ENCODE measurements around the gene MT1X.
"Not testable (repeated sequence)": the region's sequence is repeated elsewhere in the genome, so short reads cannot be mapped to it uniquely, and the experiment has no call there.

MT1X gene

DNA sequence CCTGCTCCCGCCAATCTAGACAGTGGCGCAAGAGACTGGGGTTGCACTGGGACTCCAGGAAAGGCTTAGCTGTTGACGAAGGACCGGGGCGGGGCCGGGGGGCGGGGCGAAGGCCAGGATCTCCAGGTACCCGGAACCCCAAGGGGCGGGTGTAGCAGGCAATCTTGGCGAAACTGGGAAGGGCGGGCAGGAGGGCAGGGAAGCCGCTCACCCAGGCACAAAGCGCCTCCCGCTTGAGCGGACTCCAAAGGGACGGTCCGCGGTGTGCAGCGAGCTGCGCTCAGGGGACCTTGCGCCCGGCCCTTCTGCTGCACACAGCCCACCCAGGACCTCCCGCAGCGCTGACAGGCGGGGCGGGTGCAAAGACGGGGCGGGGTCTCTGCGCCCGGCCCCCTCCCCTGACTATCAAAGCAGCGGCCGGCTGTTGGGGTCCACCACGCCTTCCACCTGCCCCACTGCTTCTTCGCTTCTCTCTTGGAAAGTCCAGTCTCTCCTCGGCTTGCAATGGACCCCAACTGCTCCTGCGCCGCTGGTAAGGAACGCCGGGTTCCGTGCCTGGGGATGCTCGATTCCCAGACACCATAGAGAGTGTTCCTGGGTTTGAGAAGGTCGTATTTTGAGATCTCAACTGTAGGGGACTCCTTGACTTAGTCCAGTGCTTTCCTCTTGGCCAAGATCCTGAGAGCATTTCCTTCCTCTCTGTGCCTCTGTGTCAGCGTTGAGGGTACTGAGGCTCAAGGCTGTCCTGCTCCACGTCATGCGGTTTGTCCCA, 24.5 kb upstream of the MT1X start, which contains the start of gene MT1F:
TSS of gene MT1F (plus strand) at position 405 of the 772 bp plus-strand sequence. CDS start at position 505, 100 bp downstream.
- DNase-seq = peak; percentile 55

DNA sequence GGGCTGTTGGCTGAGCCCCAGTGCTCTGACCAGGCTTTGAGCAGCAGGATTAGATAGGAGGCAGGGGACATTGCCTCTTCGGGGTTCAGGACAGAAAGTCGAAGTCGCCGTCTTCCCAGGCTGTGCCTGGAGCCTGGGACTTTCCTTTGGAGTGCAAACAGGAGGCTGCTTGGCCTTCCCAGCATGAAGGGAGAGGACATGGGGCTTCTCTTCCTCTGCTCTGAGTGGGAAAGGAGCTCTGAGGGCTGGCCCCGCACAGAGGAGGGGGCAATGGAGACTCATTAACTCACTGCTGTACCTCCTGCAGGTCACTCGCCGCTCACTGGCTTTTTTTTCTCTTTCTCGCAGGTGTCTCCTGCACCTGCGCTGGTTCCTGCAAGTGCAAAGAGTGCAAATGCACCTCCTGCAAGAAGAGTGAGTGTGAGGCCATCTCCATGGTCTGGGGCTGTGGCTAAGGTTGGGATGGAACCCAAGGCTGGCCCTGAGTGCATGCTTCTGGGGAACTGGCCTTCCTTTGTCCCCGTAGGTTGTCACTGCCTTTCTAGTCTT, 23.9 kb upstream of the MT1X start:
- no peak for DNase-seq

DNA sequence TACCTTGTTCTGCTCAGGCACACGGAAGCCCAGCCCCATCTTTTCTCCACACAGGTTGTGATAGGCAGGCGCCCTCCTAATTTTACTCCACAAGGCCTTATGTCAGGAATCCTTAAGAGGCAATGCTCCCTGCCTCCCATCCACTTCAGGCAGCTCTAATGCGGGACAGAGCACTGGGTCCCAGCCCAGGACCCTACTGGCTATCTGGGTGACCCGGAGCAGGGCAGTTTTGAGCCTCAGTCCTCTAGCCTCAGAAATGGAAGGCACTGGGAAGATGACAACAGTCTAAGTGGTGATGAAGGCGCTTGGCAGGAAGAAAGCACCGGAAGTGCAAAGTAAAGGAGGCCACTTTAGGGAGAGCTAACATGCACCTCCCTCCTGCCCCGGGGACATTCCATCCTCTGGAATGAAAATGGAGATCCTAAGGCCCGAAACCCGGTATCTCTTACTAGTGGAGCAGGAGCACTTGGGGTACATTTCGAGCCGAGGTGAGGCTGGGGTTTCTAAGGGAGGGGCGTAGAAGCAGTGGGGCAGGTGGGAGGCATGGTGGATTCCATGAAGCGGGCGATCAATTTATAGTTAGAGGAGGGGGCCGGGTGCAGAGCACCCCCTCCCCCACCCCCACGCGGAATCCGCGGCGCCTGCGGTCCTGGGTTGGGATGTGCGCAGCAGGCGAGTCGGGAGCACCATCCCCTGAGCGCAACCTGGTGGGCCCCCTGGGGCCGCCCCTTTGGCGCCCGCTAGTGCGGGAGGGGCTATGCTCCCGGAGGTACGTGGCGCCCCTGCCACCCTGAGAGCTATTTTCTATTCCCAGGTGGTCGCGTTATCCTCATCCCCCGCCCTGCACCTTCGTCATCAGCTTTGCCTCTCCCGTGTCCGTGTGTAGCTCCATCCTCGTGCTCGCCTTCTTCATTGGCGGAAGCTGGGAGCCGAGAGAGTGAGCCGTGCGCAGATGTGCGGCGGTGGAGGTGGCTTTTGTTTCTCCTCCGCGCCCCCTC, 19.6 kb upstream of the MT1X start:
- peak; percentile 24 for DNase-seq

DNA sequence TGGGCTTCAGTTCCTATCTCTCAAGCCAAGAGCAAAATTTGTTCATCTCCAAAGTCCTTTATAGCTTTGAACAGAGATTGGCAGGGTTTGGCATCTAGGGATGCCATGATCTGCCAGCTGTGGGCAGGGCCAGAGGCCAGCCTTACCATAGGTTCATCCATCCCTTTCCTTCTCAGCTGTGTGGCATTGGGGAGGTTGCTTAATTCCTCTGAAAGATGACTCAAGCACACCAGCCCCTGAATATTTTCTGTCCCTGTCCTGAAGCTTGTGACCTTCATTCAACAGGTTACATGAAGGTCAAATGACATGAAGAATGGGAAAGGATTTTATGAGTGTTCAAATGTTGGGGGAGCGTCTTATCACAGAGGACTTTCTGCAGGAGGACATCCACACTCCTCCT, 17.8 kb upstream of the MT1X start:
- no peak for DNase-seq

DNA sequence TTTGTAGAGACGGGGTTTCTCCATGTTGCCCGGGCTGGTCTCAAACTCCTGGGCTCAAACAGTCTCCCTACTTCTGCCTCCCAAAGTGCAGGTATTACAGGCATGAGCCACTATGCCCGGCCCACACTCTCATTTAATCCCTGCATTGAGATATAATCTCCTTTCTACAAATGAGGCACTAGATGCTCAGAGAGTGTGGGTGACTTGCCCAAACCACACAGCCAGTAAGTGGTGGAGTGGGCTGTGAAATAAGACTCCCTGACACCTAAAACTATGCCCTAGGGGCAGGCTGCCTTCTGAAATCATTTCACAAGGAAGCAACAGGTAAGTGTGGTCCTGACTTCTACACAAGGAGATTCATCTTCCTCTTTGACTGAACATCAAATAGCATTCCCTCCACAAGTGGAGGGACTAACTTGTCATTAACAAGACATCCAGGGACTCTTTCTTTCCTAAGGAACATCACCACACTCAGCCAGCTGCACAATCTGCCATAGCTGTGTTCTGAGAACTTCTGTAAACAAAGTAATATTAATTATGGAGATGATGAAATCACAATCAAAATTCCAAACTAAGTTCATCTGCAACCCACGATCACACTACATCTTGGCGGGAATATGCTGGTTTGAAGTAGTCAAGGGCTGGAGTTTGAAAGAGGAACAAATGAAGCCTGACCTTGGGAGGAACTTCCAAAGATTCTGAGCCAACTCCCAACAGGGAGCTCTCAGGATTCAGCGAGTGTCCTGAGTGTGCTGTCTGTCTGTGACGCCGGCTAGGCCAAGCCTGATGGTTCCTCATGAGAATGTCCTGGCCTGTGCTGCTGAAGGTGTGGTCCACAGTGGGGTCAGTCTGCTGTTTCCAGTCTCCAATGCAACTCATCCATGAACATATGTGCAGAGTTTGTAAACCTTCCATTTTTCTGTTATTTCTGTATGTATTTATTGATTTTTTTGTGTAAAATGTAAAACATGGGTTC, 16.7 kb upstream of the MT1X start:
- not testable (repeated sequence) for DNase-seq

DNA sequence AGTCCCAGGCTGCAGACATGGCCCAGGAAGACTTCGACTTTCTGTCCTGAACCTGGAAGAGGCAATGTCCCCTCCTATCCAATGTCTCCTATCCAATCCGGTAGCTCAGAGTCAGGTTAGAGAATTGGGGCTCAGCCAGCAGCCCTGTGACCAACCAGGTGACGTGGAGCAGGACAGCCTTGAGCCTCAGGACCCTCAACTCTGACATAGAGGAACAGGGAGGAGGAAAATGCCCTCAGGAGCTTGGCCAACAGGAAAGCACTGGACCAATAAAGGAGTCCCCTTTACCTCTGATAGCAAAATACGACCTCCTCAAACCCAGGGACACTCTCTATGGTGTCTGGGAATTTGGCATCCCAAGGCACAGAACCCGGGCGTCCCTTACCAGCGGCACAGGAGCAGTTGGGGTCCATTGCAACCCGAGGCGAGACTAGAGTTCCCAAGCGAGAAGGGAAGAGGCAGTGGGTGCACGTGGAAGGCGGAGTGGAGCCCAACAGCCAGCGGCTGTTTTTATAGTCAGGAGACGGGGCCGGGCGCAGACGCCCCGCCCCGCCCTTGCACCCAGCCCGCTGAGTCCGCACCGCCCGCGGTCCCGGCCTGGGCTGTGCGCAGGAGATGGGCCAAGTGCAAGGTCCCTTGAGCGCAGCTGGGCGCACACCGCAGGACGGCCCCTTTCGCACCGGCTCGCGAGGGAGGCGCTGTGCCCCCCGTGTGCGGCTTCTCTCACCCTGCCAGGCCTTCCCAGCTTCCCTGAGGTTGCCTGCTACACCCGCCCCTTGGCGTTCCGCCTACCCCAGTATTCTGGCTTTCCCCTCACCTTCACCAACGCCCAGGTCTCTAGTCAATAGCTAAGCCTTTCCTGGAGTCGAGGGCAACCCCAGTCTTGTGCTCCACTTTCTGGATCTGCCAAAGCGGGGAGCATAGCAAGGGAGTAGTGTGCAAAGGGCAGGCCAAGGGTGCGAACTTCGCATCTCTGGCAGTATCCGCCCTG, 14.4 kb upstream of the MT1X start, which contains the start of gene MT1G:
TSS of gene MT1G (minus strand) at position 485 of the 991 bp plus-strand sequence. CDS start at position 413, 72 bp downstream.
- peak; percentile 67 for DNase-seq

DNA sequence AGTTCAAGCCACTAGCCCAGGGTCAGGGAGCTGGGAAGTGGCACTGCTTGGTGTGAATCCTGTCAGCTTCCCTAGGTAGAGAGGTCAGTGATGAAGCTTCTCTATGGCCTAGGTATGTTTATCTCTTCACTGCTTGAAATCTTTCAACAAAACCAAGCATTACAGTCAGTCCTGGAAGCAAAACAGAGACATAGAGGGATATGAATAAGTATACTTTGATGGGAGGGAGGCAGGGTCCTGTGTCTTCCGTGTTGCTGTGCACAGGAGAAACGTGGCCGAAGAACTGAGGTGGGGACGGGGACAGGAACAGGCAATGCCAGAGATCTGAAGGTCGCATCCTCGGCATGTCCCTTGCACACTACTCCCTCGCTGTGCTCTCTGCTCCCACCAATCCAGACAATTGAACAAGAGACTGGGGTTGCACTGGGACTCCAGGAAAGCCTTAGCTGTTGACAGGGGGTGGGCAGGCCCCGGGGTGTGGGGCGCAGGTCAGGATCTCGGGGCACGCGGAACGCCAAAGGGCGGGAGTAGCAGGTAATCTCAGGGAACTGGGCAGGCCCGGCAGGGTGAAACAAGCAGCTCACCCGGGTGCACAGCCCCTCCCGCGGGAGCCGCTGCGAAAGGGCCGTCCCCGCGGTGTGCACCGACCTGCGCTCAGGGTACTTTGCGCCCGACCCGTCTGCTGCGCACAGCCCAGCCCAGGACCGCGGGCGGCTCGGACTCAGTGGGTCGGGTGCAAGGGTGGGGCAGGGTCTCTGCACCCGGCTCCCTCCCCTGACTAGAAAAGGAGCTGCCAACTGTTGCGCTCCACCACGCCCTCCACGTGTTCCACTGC, 13.0 kb upstream of the MT1X start, which contains the start of gene MT1H:
TSS of gene MT1H (plus strand) at position 810 of the 835 bp plus-strand sequence. CDS start 71 bp downstream, outside the sequence.
- DNase-seq = no peak

DNA sequence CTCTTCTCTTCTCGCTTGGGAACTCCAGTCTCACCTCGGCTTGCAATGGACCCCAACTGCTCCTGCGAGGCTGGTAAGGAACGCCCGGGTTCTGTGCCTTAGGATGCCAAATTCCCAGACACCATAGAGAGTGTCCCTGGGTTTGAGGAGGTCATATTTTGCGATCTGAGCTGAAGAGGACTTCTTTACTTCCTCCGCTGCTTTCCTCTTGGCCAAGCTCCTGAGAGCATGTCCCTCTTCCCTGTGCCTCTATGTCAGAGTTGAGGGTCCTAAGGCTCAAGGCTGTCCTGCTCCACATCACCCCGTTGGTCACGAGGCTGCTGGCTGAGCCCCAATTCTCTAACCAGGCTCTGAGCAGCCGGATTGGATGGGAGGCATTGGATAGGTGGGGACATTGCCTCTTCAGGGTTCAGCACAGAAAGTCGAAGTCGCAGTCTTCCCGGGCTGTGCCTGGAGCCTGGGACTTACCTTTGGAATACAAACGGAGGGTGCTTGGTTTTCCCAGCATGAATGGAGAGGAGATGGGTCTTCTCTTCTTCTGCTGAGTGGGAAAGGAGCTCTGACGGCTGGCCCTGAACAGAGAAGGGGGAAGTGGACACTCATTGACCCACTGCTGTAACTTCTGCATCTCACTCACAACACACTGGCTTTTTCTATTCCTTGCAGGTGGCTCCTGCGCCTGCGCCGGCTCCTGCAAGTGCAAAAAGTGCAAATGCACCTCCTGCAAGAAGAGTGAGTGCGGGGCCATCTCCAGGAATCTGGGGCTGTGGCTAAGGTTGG, 12.2 kb upstream of the MT1X start:
- no peak for DNase-seq

DNA sequence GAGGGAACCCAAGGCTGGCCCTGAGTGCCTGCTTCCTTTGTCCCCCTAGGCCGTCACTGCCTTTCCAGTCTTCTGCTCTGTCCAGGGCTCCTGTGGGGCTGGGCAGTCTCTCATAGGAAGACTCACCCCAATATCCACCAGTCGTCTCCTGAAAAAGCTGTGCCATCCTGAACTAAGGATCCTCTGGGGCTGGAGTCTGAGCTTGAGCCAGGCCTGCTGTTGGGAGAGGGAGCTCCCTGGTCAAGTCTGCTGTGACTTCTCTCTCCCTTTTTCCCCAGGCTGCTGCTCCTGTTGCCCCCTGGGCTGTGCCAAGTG, 11.7 kb upstream of the MT1X start:
- no peak for DNase-seq

DNA sequence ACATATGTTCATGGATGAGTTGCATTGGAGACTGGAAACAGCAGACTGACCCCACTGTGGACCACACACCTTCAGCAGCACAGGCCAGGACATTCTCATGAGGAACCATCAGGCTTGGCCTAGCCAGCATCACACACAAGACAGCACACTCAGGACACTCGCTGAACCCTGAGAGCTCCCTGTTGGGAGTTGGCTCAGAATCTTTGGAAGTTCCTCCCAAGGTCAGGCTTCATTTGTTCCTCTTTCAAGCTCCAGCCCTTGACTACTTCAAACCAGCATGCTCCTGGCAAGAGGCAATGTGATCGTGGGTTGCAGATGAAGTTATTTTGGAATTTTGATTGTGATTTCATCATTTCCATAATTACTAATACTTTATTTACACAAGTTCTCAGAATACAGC, 10.6 kb upstream of the MT1X start:
- DNase-seq = not testable (repeated sequence)

DNA sequence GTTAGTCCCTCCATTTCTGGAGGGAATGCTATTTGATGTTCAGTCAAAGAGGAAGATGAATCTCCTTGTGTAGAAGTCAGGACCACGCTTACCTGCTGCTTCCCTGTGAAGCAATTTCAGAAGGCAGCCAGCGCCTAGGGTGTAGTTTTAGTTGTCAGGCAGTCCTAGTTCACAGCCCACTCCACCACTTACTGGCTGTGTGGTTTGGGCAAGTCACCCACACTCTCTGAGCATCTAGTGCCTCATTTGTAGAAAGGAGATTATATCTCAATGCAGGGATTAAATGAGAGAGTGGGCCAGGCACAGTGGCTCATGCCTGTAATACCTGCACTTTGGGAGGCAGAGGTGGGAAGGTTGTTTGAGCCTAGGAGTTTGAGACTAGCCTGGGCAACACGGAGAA, 10.1 kb upstream of the MT1X start:
- not testable (repeated sequence) for DNase-seq

DNA sequence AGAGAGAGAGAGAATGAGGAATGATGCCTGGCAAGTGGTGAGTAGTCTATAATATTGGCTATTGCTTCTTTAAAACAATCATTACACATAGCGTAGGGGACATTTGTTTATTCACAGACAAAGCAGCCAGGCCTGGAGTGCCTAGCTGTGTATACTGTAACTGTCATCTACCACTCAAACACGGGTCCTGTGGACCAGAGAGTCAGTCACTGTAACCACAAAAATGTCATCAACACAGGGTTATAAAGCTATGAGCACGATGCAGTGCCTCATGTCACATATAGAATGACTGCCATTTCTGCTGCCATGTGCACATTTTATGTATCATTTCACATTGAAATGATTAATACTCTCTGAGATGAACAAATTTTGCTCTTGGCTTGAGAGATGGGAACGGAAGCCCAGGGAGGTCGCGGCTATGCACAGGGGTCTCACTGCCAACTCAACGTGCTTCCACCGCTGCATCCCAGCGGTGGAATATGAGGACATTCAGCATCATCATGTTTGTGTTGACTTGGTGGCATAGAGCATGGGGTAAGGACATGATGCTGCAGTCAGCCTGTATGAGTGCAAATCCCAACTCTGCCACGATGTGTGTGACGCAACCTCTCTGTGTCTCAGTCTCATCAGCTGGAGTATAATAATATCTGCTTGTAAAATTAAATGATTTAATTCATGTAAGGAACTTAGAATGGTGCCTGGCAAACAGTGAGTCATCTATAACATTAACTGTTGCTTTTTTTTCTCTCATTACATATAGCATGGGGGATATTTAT, 9.3 kb upstream of the MT1X start:
- no peak for DNase-seq

DNA sequence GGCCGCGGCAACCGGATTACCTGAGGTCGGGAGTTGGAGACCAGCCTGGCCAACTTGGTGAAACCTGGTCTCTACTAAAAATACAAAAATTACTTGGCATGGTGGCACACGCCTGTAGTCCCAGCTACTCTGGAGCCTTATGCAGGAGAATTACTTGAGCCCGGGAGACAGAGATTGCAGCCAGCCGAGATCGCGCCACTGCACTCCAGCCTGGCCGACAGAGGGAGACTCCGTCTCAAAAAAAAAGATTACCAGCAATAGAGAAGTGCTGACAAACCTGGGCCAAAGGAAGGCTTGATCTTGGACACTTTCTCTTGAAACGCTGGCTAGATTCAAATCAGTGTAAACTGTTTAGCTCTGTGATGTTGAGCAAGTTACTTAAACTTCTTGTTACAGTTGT, 8.3 kb upstream of the MT1X start:
- no peak for DNase-seq

DNA sequence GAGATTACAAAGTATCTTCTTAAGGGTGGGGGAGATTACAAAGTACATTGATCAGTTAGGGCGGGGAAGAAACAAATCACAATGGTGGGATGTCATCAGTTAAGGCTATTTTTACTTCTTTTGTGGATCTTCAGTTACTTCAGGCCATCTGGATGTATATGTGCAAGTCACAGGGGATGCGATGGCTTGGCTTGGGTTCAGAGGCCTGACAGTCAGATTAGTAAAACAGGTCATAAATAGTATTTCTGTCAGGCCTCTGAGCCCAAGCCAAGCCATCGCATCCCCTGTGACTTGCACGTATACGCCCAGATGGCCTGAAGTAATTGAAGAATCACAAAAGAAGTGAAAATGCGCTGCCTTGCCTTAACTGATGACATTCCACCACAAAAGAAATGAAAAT, 7.7 kb upstream of the MT1X start:
- not testable (repeated sequence) for DNase-seq

DNA sequence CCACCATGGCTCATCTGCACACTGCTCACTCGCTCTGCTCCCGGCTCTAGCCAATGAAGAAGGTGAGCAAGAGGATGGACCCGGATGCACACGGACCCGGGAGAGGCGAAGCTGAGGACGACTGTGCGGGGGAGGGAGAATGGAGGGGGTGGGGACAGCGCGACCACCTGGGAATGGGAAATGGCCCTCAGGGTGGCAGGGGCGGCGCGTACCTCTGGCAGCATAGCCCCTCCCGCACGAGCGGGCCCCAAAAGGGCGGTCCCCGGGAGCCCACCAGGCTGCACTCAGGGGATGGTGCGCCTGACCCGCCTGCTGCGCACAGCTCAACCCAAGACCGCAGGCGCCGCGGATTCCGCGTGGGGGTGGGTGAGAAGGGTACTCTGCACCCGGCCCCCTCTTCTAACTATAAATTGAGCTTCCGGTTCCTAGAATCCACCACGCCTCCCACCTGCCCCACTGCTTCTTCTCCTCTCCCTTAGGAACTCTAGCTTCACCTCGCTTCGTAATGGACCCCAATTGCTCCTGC, 6.5 kb upstream of the MT1X start:
- no peak for DNase-seq

DNA sequence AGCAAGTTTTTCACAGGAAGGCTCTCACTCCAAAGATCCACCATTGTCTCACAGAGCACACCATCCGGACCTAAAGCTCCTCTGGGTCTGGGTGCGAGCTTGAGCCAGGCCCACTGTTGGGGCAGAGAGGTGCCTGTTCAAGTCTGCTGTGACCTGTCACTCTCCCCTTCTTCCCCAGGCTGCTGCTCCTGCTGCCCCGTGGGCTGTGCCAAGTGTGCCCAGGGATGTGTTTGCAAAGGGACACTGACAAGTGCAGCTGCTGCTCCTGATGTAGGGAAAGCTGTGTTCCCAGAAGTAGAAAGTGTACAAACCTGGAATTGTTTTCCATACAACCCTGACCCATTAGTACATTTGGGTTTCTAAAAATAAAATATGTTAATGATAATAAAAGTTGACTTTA, 4.8 kb upstream of the MT1X start:
- no peak for DNase-seq

DNA sequence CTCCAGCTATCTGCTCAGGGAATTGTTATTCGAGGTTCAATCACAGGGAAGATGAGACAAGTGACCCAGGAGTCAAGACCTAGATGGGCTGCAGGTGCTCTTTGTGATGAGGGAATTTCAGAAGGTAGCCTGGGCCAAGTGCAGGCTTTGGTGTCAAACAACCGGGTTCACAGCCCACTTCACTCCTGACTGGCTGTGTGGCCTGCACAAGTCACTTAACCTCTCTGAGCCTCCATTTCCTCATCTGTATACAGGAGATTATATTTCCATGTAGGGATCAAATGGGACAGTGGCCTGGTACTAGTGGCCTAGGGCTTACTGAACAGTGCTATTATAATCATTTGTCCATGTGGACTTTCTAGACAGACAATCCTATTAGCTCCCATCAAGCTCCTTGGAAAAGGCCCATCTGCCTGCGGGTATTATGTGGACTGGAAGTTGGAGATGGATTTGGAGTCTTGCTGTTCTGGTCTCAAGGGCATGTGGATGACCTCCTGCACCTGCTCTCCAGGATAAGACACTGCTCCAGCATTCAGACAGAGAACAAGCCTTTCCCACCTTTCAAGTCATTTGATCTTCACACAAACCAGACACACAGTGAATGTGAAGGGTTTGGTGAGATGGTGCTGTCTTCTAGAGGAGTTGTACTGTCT, 3.1 kb upstream of the MT1X start:
- DNase-seq = no peak

Measured in NCI-H510A treated with DMSO at 0.1 percent for 48 hours (cell line).